CD4-positive, alpha-beta memory T cell (primary cell): ENCODE measurements around the gene HIGD1A. TPM values are rescaled to one million over a fixed set of nuclear protein-coding genes. Genes with fewer than 3 reads are reported as not detected.

Experiments
- CTCF ChIA-PET: fragments of 350-600 bp; sonication (Branson Sonifier 250); formaldehyde crosslinking; loops from one replicate; lab custom pipeline; 2021; ENCODE audit warnings: inconsistent platforms; ENCODE audit not compliant: partially characterized antibody; lab: Charles Lee
- POLR2A ChIA-PET: fragments of 350-600 bp; sonication (Branson Sonifier 250); formaldehyde crosslinking; loops from one replicate; lab custom pipeline; 2021; ENCODE audit not compliant: partially characterized antibody; lab: Charles Lee
- DNase-seq, 5 donors: peaks; one replicate each; pipeline versions ENCODE4 v3.0.0 to v3.0.0-alpha.2; 2020 to 2022; ENCODE audit warnings: mixed read lengths in 1 of 5
- H3K27ac ChIP-seq: one replicate; pipeline ENCODE4 v1.7.0; 2013; ENCODE audit warnings: low read depth, low read length
- H3K27me3 ChIP-seq: 2 replicates; pipeline ENCODE4 v1.7.0; 2013; ENCODE audit warnings: mild to moderate bottlenecking, low read length, moderate library complexity; ENCODE audit not compliant: insufficient read depth
- H3K36me3 ChIP-seq: 2 replicates; pipeline ENCODE4 v1.7.0; 2013; ENCODE audit warnings: mild to moderate bottlenecking, low read length, moderate library complexity; ENCODE audit not compliant: insufficient read depth
- H3K4me1 ChIP-seq: 2 replicates; pipeline ENCODE4 v1.7.0; 2013; ENCODE audit warnings: mild to moderate bottlenecking, low read length, moderate library complexity; ENCODE audit not compliant: insufficient read depth
- H3K4me3 ChIP-seq, 2 donors: one replicate each; pipeline ENCODE4 v1.7.0; 2013; ENCODE audit warnings: low read length in 2 of 2, mild to moderate bottlenecking in 1 of 2
- H3K9me3 ChIP-seq, 2 donors: one replicate each; pipeline ENCODE4 v1.7.0; 2013; ENCODE audit warnings: low read length in 2 of 2, control low read depth in 1 of 2; ENCODE audit not compliant: control insufficient read depth in 1 of 2
- H3K27ac Mint-ChIP-seq, 7 donors: one replicate each; pipeline ENCODE4 v1.8.0; 2020 to 2021; ENCODE audit warnings: mixed read lengths in 7 of 7, mild to moderate bottlenecking in 6 of 7, inconsistent platforms in 3 of 7, moderate library complexity in 3 of 7
- H3K27me3 Mint-ChIP-seq, 2 donors: one replicate each; pipeline ENCODE4 v1.8.0; 2020 to 2021; ENCODE audit warnings: mixed read lengths in 2 of 2
- H3K36me3 Mint-ChIP-seq, 2 donors: one replicate each; pipeline ENCODE4 v1.8.0; 2020 to 2021; ENCODE audit warnings: mixed read lengths in 2 of 2, inconsistent platforms in 1 of 2, mild to moderate bottlenecking in 1 of 2
- H3K4me1 Mint-ChIP-seq, 4 donors: one replicate each; pipeline ENCODE4 v1.8.0; 2020 to 2021; ENCODE audit warnings: mixed read lengths in 4 of 4, mild to moderate bottlenecking in 1 of 4
- H3K4me3 Mint-ChIP-seq, 8 donors: one replicate each; pipeline ENCODE4 v1.8.0; 2020 to 2021; ENCODE audit warnings: mixed read lengths in 8 of 8, mild to moderate bottlenecking in 7 of 8, moderate library complexity in 6 of 8, inconsistent platforms in 3 of 8
- H3K9me3 Mint-ChIP-seq, 8 donors: one replicate each; pipeline ENCODE4 v1.8.0; 2020 to 2021; ENCODE audit warnings: mixed read lengths in 8 of 8, mild to moderate bottlenecking in 5 of 8, inconsistent platforms in 3 of 8, moderate library complexity in 1 of 8
- intact Hi-C: fragments of 100-400 bp; cut with micrococcal nuclease; formaldehyde crosslinking; loops from one replicate; pipeline ENCODE4 v1.15.1; 2023
- polyA plus RNA-seq, 2 donors: library from polyadenylated mRNA; unstranded; fragments of 300-500 nt; fragmentation: Illumina TruSeq; gene quantifications; one replicate each; pipeline ENCODE4 v1.2.3, GENCODE V29; 2021
- total RNA-seq, 2 experiments: library from RNA; stranded (reverse); gene quantifications; one replicate each; pipeline ENCODE4 v1.2.3, GENCODE V29; 2021

Gene HIGD1A
- total and polyA plus RNA-seq, 4 experiments from 2014 or later, result 24.3 to 157 (median 59.0) TPM

- Mint-ChIP-seq H3K27me3 (no peaks in the 10 kb centered on the region), H3K9me3 (no peaks in the 10 kb centered on the region), H3K27ac (peak overlapping the region in 3 of 7 donors; percentile 58 to 70 (median 59)), H3K4me1 (peaks cover 5 to 16% (median 10%) of the 10 kb centered on the region in 4 donors), H3K36me3 (peaks cover 0 to 1% of the 10 kb centered on the region in 2 donors), H3K4me3 (peak overlapping the region in 1 of 8 donors; percentile 26)
- Histone ChIP-seq H3K27ac (no peak overlapping the region), H3K27me3 (no peaks in the 10 kb centered on the region), H3K9me3 (no peaks in the 10 kb centered on the region), H3K4me3 (no peak overlapping the region), H3K36me3 (no peaks in the 10 kb centered on the region), H3K4me1 (peaks cover 13% of the 10 kb centered on the region)
- ChIA-PET CTCF (interaction anchor here (0.7 to 3.3 kb wide), 3 partner anchors 9 to 110 kb away, joined by 3 to 16 read pairs (median 5); no protein-coding TSS in a partner anchor), POLR2A (no interaction called here)
- DNase-seq, result no peak
- intact Hi-C loops, result no loop called here
Measured at GRCh38 chr3:42771271-42771670, 33.0 kb downstream of the HIGD1A start.

GRCh38 chr3:42769477-42770131 lies 34.7 kb downstream of the HIGD1A start:
- no peaks in the 10 kb centered on the region for H3K9me3 Mint-ChIP-seq
- no peaks in the 10 kb centered on the region for H3K36me3 ChIP-seq
- no peaks in the 10 kb centered on the region for H3K27me3 ChIP-seq
- peaks cover 13% of the 10 kb centered on the region for H3K4me1 ChIP-seq
- POLR2A ChIA-PET, result no interaction called here
- intact Hi-C loops, result no loop called here
- H3K4me3 ChIP-seq, result no peak overlapping the region
- no peak overlapping the region for H3K27ac ChIP-seq
- CTCF ChIA-PET, result interaction anchor here (3.3 kb wide), 1 partner anchor 10 kb away, joined by 16 read pairs; no protein-coding TSS in a partner anchor
- DNase-seq, result no peak
- no peaks in the 10 kb centered on the region for H3K9me3 ChIP-seq
- H3K27me3 Mint-ChIP-seq, result no peaks in the 10 kb centered on the region
- no peak overlapping the region for H3K27ac Mint-ChIP-seq
- H3K4me3 Mint-ChIP-seq, result no peak overlapping the region
- peaks cover 5 to 16% (median 10%) of the 10 kb centered on the region in 4 donors for H3K4me1 Mint-ChIP-seq
- H3K36me3 Mint-ChIP-seq, result peaks cover 0 to 1% of the 10 kb centered on the region in 2 donors

- Mint-ChIP-seq H3K9me3 (no peaks in the 10 kb centered on the region), H3K4me3 (no peak overlapping the region), H3K4me1 (peaks cover 0 to 2% (median 0%) of the 10 kb centered on the region in 4 donors), H3K27ac (no peak overlapping the region), H3K27me3 (no peaks in the 10 kb centered on the region), H3K36me3 (no peaks in the 10 kb centered on the region)
- H3K36me3 ChIP-seq, result no peaks in the 10 kb centered on the region
- no peak overlapping the region for H3K27ac ChIP-seq
- POLR2A ChIA-PET, result no interaction called here
- H3K4me3 ChIP-seq, result no peak overlapping the region
- intact Hi-C loops, result no loop called here
- no peaks in the 10 kb centered on the region for H3K9me3 ChIP-seq
- no peaks in the 10 kb centered on the region for H3K4me1 ChIP-seq
- CTCF ChIA-PET, result interaction anchor here (1.5 kb wide), 1 partner anchor 15 kb away, joined by 5 read pairs; no protein-coding TSS in a partner anchor
- H3K27me3 ChIP-seq, result no peaks in the 10 kb centered on the region
- no peak for DNase-seq
Measured at GRCh38 chr3:42764561-42765295, 39.6 kb downstream of the HIGD1A start.

- Mint-ChIP-seq H3K36me3 (no peaks in the 10 kb centered on the region), H3K27ac (no peak overlapping the region), H3K4me3 (no peak overlapping the region), H3K9me3 (no peaks in the 10 kb centered on the region), H3K4me1 (peaks cover 0 to 2% (median 0%) of the 10 kb centered on the region in 4 donors), H3K27me3 (peaks cover 0 to 2% of the 10 kb centered on the region in 2 donors)
- Histone ChIP-seq H3K27me3 (no peaks in the 10 kb centered on the region), H3K4me3 (no peak overlapping the region), H3K4me1 (no peaks in the 10 kb centered on the region), H3K36me3 (no peaks in the 10 kb centered on the region), H3K9me3 (no peaks in the 10 kb centered on the region), H3K27ac (no peak overlapping the region)
- DNase-seq, result no peak
- POLR2A ChIA-PET, result interaction anchor here (0.5 kb wide), 1 partner anchor 206 kb away, joined by 3 read pairs; no protein-coding TSS in a partner anchor
- intact Hi-C loops, result no loop called here
- CTCF ChIA-PET, result interaction anchor here (1.5 kb wide), 2 partner anchors 11 to 16 kb away, joined by 4 to 5 read pairs; no protein-coding TSS in a partner anchor
Measured at GRCh38 chr3:42764115-42764514, 40.2 kb downstream of the HIGD1A start.

- H3K4me3 Mint-ChIP-seq, result no peak overlapping the region
- H3K27me3 ChIP-seq, result no peaks in the 10 kb centered on the region
- ChIA-PET POLR2A (interaction anchor here (0.6 kb wide), 1 partner anchor 116 kb away, joined by 3 read pairs; no protein-coding TSS in a partner anchor), CTCF (interaction anchor here (1.0 to 1.5 kb wide), 2 partner anchors 10 to 16 kb away, joined by 3 to 4 read pairs; no protein-coding TSS in a partner anchor)
- H3K36me3 Mint-ChIP-seq, result no peaks in the 10 kb centered on the region
- H3K4me1 Mint-ChIP-seq, result peaks cover 0 to 2% (median 0%) of the 10 kb centered on the region in 4 donors
- no peak overlapping the region for H3K27ac ChIP-seq
- intact Hi-C loops, result no loop called here
- H3K4me1 ChIP-seq, result no peaks in the 10 kb centered on the region
- no peaks in the 10 kb centered on the region for H3K36me3 ChIP-seq
- H3K27me3 Mint-ChIP-seq, result peaks cover 2 to 5% of the 10 kb centered on the region in 2 donors
- H3K4me3 ChIP-seq, result no peak overlapping the region
- no peak overlapping the region for H3K27ac Mint-ChIP-seq
- no peaks in the 10 kb centered on the region for H3K9me3 Mint-ChIP-seq
- no peak for DNase-seq
- no peaks in the 10 kb centered on the region for H3K9me3 ChIP-seq
Measured at GRCh38 chr3:42763021-42763420, 41.3 kb downstream of the HIGD1A start.

- H3K27me3 ChIP-seq, result no peaks in the 10 kb centered on the region
- Mint-ChIP-seq H3K27ac (peak overlapping the region in 1 of 7 donors; percentile 38), H3K36me3 (no peaks in the 10 kb centered on the region), H3K4me1 (peaks cover 0 to 2% (median 0%) of the 10 kb centered on the region in 4 donors), H3K27me3 (peaks cover 2 to 5% of the 10 kb centered on the region in 2 donors), H3K9me3 (no peaks in the 10 kb centered on the region), H3K4me3 (no peak overlapping the region)
- no peaks in the 10 kb centered on the region for H3K4me1 ChIP-seq
- H3K9me3 ChIP-seq, result no peaks in the 10 kb centered on the region
- no peaks in the 10 kb centered on the region for H3K36me3 ChIP-seq
- no peak for DNase-seq
- no peak overlapping the region for H3K27ac ChIP-seq
- no peak overlapping the region for H3K4me3 ChIP-seq
- intact Hi-C loops, result no loop called here
- ChIA-PET POLR2A (interaction anchor here (0.6 kb wide), 1 partner anchor 117 kb away, joined by 3 read pairs; no protein-coding TSS in a partner anchor), CTCF (interaction anchor here (1.0 to 1.3 kb wide), 2 partner anchors 15 to 17 kb away, joined by 3 read pairs; no protein-coding TSS in a partner anchor)
Measured at GRCh38 chr3:42762046-42762724, 42.1 kb downstream of the HIGD1A start.
